ENCODE measurements around the gene COL5A3. TPM values are rescaled to one million over a fixed set of nuclear protein-coding genes. Genes with fewer than 3 reads are reported as not detected.

Gene COL5A3
- 68.7 and 80.9 TPM in 2 replicates for total RNA-seq
- long read RNA-seq, partial matches to known transcripts: 0 of 1 reads
- long read RNA-seq, other reads (novel, unspliced or antisense): 1 of 1 reads

GRCh38 chr19:10010247-10010691, at the start of gene COL5A3:
TSS of gene COL5A3 (minus strand) at chr19:10010504. CDS start at chr19:10010385, 119 bp downstream.
- peaks cover 1% of the 10 kb centered on the region for H3K36me3 Mint-ChIP-seq (ENCODE audit: unreplicated experiment)
- peaks cover 48% of the 10 kb centered on the region for H3K4me1 Mint-ChIP-seq (ENCODE audit: unreplicated experiment)
- TF ChIP-seq, protein P1, sequence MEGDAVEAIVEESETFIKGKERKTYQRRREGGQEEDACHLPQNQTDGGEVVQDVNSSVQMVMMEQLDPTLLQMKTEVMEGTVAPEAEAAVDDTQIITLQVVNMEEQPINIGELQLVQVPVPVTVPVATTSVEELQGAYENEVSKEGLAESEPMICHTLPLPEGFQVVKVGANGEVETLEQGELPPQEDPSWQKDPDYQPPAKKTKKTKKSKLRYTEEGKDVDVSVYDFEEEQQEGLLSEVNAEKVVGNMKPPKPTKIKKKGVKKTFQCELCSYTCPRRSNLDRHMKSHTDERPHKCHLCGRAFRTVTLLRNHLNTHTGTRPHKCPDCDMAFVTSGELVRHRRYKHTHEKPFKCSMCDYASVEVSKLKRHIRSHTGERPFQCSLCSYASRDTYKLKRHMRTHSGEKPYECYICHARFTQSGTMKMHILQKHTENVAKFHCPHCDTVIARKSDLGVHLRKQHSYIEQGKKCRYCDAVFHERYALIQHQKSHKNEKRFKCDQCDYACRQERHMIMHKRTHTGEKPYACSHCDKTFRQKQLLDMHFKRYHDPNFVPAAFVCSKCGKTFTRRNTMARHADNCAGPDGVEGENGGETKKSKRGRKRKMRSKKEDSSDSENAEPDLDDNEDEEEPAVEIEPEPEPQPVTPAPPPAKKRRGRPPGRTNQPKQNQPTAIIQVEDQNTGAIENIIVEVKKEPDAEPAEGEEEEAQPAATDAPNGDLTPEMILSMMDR (IDR thresholded peaks at IDR 0.05): no peak
- H3K27me3 Mint-ChIP-seq (ENCODE audit: unreplicated experiment): peaks cover 10% of the 10 kb centered on the region
- H3K4me3 Mint-ChIP-seq (ENCODE audit: unreplicated experiment): peak within 1 kb of the TSS; percentile 81
- no peaks in the 10 kb centered on the region for H3K9me3 Mint-ChIP-seq (ENCODE audit: unreplicated experiment)
- peak within 1 kb of the TSS; percentile 68 for H3K27ac Mint-ChIP-seq (ENCODE audit: unreplicated experiment)
- no peak for DNase-seq (ENCODE audit: extremely low spot score, unreplicated experiment)

DNA sequence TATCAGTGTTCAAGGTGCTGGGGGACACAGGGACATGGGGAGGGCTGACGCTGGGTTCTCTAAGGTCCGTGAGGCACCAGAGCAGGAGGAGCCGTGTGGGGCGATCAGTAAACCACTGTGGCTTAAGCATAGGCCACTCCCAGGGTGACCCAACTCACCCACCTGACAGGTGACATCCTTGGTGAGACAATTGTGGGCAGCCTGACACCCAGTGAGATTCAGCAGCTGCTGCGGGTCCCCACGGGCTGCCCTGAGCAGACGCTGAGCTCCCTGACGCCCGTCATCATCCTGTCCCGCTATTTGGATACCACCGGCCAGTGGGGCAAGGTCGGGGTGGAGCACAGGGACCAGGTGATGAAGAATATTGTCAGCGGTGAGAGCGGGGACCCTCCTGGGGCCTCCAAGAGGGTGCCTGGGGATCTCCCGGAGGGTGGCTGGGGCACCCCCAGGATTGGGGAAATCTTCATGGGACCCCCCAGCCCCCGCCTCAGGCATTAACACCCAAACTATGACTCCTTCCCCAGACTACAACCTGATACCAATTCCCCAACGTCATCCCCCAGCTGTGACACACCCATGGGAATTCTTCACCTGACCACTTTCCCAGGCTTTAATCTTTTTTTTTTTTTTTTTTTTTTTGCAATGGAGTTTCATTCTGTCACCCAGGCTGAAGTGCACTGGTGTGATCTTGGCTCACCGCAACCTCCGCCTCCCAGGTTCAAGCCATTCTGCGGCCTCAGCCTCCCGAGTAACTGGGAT, 42.5 kb upstream of the COL5A3 start:
- TF ChIP-seq, protein P1 (IDR thresholded peaks at IDR 0.05): no peak
- H3K36me3 Mint-ChIP-seq (ENCODE audit: unreplicated experiment): no peaks in the 10 kb centered on the region
- H3K4me1 Mint-ChIP-seq (ENCODE audit: unreplicated experiment): no peaks in the 10 kb centered on the region
- H3K27me3 Mint-ChIP-seq (ENCODE audit: unreplicated experiment): peaks cover 15% of the 10 kb centered on the region
- no peak overlapping the region for H3K4me3 Mint-ChIP-seq (ENCODE audit: unreplicated experiment)
- DNase-seq (ENCODE audit: extremely low spot score, unreplicated experiment): no peak
- H3K27ac Mint-ChIP-seq (ENCODE audit: unreplicated experiment): no peak overlapping the region
- H3K9me3 Mint-ChIP-seq (ENCODE audit: unreplicated experiment): no peaks in the 10 kb centered on the region

DNA sequence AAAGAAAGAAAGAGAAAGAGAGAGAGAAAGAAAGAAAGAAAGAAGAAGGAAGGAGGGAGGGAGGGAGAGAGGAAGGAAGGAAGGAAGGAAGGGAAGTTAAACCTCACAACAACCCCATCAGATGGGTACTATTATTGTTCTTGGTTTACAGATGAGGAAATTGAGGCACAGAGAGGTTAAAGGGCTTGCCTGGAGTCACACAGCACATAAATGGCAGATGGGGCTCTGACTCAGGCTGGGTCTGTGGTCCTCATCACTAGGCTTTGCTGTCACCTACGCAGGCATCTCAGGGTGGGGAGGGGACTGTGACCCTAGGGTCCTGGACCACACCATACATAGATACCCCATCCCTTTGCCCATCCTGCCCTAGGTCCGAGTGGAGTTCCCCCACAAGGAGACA, 39.3 kb upstream of the COL5A3 start:
- no peak overlapping the region for H3K4me3 Mint-ChIP-seq (ENCODE audit: unreplicated experiment)
- H3K4me1 Mint-ChIP-seq (ENCODE audit: unreplicated experiment): no peaks in the 10 kb centered on the region
- no peak for DNase-seq (ENCODE audit: extremely low spot score, unreplicated experiment)
- no peaks in the 10 kb centered on the region for H3K9me3 Mint-ChIP-seq (ENCODE audit: unreplicated experiment)
- TF ChIP-seq, protein P1 (IDR thresholded peaks at IDR 0.05): no peak
- peaks cover 26% of the 10 kb centered on the region for H3K27me3 Mint-ChIP-seq (ENCODE audit: unreplicated experiment)
- no peaks in the 10 kb centered on the region for H3K36me3 Mint-ChIP-seq (ENCODE audit: unreplicated experiment)
- H3K27ac Mint-ChIP-seq (ENCODE audit: unreplicated experiment): no peak overlapping the region

DNA sequence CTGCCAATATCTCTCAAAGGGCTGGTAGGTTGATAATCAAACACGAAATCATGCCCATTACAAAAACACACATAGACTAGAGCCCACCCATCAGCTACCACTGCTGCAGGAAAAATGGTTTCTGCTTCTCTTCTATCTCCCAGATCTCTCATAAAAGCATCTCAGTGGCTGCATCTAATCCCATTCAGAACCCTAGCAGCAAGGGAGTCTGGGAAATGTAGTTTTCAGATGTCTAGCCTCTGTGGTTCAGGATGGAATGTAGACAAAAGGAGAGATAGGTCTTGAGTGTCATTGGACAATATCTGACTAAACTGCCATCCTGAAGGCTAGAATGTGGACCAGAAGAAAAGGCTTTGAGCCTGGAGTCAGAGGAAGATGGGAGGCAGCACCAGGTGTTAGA, 35.1 kb upstream of the COL5A3 start:
- Mint-ChIP-seq H3K9me3 (ENCODE audit: unreplicated experiment) (no peaks in the 10 kb centered on the region), H3K27me3 (ENCODE audit: unreplicated experiment) (peaks cover 55% of the 10 kb centered on the region), H3K4me1 (ENCODE audit: unreplicated experiment) (no peaks in the 10 kb centered on the region), H3K27ac (ENCODE audit: unreplicated experiment) (no peak overlapping the region), H3K4me3 (ENCODE audit: unreplicated experiment) (no peak overlapping the region), H3K36me3 (ENCODE audit: unreplicated experiment) (no peaks in the 10 kb centered on the region)
- no peak for DNase-seq (ENCODE audit: extremely low spot score, unreplicated experiment)
- TF ChIP-seq, protein P1 (IDR thresholded peaks at IDR 0.05): no peak

GRCh38 chr19:10044390-10044789, 34.1 kb upstream of the COL5A3 start:
- TF ChIP-seq, protein P1 (IDR thresholded peaks at IDR 0.05): no peak
- Mint-ChIP-seq H3K9me3 (ENCODE audit: unreplicated experiment) (no peaks in the 10 kb centered on the region), H3K27me3 (ENCODE audit: unreplicated experiment) (peaks cover 58% of the 10 kb centered on the region), H3K4me1 (ENCODE audit: unreplicated experiment) (no peaks in the 10 kb centered on the region), H3K4me3 (ENCODE audit: unreplicated experiment) (no peak overlapping the region), H3K27ac (ENCODE audit: unreplicated experiment) (no peak overlapping the region), H3K36me3 (ENCODE audit: unreplicated experiment) (no peaks in the 10 kb centered on the region)
- no peak for DNase-seq (ENCODE audit: extremely low spot score, unreplicated experiment)
